Measurements from ENCODE around the gene GAS2. TPM values are rescaled to one million over a fixed set of nuclear protein-coding genes. Genes with fewer than 3 reads are reported as not detected.

Gene GAS2
- total RNA-seq, 2 donors from 2014 or later: 0.95 TPM; not detected in 1

DNA sequence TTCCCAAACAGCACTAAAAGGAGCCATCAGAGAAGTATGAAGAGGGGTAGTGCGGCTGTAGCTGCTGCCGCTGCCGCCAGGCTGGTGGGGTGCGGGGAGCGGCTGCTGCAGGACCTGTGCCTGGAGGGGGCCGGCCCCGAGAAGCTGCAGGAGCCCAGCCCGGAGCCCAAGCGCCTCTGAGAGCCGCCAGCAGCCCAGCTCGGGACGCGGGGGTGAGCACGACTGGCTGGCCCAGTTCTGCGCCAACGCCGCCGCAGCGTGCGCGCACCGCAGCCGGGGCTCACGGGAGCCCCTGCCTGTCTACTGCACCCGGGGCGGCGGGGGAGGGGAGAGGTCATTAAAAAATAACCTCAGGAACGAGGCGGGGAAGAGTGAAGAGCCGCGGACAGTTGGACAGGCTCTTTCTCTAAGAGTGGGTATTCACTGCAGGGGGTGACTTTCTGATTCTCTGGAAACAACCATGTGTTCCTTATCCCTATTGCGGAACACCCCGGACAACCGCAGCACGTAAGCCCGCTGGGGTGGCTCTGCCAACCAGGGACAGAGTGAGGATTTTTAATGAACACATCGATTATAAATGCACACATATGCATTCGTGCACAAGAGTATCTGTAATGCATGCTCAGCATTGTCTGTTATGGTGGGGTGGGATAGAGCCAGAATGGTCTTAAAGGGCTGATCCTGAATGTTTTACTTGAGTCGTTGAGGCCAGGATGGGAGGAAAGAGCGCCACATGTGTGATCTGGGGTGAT lies 453 bp downstream of the GAS2 start:
- Histone ChIP-seq H3K27ac (no peak overlapping the region), H3K36me3 (no peaks in the 10 kb centered on the region), H3K9me3 (no peaks in the 10 kb centered on the region), H3K4me3 (peak overlapping the region; percentile 61), H3K4me1 (ENCODE audit: control insufficient read depth in 1 of 2, low read depth in 2 of 2) (peaks cover 4 to 14% of the 10 kb centered on the region in 2 donors), H3K27me3 (replicated peaks; ENCODE audit: insufficient read depth) (peaks cover 7% of the 10 kb centered on the region)
- TF ChIP-seq, protein P1, sequence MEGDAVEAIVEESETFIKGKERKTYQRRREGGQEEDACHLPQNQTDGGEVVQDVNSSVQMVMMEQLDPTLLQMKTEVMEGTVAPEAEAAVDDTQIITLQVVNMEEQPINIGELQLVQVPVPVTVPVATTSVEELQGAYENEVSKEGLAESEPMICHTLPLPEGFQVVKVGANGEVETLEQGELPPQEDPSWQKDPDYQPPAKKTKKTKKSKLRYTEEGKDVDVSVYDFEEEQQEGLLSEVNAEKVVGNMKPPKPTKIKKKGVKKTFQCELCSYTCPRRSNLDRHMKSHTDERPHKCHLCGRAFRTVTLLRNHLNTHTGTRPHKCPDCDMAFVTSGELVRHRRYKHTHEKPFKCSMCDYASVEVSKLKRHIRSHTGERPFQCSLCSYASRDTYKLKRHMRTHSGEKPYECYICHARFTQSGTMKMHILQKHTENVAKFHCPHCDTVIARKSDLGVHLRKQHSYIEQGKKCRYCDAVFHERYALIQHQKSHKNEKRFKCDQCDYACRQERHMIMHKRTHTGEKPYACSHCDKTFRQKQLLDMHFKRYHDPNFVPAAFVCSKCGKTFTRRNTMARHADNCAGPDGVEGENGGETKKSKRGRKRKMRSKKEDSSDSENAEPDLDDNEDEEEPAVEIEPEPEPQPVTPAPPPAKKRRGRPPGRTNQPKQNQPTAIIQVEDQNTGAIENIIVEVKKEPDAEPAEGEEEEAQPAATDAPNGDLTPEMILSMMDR (IDR thresholded peaks at IDR 0.05): no peak
- DNase-seq (ENCODE audit: low spot score): no peak
- ATAC-seq (ENCODE audit: insufficient number of reproducible peaks, low FRiP score, low read depth): no peak

DNA sequence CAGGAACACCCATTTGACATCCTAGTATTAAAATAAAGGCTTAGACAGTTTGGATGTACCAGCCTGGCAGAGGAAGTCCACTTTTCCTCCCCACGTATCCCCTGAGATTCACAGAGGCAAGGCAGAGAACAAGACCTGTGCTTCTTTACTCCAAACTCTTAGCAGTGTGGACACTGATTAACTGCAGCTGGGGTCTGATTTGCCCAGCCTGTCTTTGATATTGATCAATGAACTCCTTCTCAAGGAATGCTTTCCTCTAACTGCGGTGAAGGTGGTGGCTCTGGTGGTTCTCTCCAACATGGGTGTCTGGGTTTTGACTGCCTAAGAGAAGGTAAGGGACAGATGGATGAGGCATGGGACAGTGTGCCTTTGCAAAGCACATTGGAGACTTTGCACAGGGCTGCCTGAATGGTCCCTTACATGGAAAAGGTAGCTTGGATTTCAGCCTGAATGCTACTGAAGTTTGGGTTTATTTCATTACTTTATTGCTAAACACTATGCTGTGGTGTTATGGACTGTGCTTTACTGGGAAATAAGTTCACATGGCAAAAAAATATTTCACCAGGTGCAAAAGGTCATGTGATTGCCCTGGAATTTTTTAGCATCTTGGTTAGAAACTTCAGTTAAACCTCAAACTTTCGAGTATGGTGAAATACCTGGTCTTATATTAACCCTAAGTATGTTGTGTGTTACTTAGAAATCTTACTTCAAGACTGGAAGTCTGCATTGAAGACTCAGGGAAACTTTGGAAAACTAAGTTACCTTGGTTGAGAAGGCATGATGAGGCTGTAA lies 1.8 kb downstream of the GAS2 start:
- H3K27me3 ChIP-seq (replicated peaks; ENCODE audit: insufficient read depth): peaks cover 7% of the 10 kb centered on the region
- ATAC-seq (ENCODE audit: insufficient number of reproducible peaks, low FRiP score, low read depth) (no peak), DNase-seq (ENCODE audit: low spot score) (no peak)
- no peak overlapping the region for H3K27ac ChIP-seq
- H3K4me3 ChIP-seq: no peak overlapping the region
- H3K36me3 ChIP-seq: no peaks in the 10 kb centered on the region
- peaks cover 4 to 14% of the 10 kb centered on the region in 2 donors for H3K4me1 ChIP-seq (ENCODE audit: control insufficient read depth in 1 of 2, low read depth in 2 of 2)
- no peaks in the 10 kb centered on the region for H3K9me3 ChIP-seq
- TF ChIP-seq, protein P1 (IDR thresholded peaks at IDR 0.05): no peak

DNA sequence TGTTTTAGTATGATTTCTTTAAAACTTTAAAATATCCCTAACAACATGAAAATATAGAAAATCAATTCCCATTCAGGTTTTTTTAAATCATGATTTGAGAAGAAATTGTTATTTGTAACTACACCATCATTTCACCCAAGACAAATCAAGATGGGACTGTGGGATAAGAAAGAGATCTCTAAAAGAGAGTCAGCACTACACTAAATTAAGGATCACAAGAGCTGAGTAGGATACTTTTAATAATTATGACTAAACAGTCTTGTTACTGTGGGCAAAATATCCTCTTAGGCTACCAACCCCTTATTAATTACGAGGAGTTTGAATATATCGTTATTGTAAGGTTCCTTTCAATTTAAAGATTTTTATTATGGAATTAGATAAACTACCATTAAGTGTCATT lies 3.0 kb downstream of the GAS2 start:
- no peak for DNase-seq (ENCODE audit: low spot score)
- H3K36me3 ChIP-seq: no peaks in the 10 kb centered on the region
- no peak overlapping the region for H3K27ac ChIP-seq
- H3K27me3 ChIP-seq (replicated peaks; ENCODE audit: insufficient read depth): peaks cover 7% of the 10 kb centered on the region
- no peak overlapping the region for H3K4me3 ChIP-seq
- TF ChIP-seq, protein P1 (IDR thresholded peaks at IDR 0.05): no peak
- peaks cover 4 to 14% of the 10 kb centered on the region in 2 donors for H3K4me1 ChIP-seq (ENCODE audit: control insufficient read depth in 1 of 2, low read depth in 2 of 2)
- no peaks in the 10 kb centered on the region for H3K9me3 ChIP-seq
- no peak for ATAC-seq (ENCODE audit: insufficient number of reproducible peaks, low FRiP score, low read depth)

DNA sequence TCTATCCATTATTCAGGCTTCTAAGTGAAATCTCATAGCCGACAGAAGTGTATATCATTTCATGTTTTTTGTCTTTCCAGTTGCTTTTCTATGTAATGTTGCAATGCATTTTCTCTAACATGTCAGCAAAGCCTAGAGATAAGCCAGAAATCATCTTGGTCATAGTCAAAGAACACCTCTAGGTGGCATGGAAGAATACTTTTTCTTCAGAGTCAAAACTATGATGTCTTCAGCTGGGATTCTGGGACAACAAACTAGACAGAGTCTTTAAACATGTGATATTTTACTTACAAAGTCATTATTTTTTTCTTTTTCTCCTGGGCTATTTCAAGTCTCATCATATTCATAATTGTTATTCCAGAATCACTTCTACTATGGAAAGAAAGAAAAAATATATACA lies 4.4 kb downstream of the GAS2 start:
- TF ChIP-seq, protein P1 (IDR thresholded peaks at IDR 0.05): no peak

DNA sequence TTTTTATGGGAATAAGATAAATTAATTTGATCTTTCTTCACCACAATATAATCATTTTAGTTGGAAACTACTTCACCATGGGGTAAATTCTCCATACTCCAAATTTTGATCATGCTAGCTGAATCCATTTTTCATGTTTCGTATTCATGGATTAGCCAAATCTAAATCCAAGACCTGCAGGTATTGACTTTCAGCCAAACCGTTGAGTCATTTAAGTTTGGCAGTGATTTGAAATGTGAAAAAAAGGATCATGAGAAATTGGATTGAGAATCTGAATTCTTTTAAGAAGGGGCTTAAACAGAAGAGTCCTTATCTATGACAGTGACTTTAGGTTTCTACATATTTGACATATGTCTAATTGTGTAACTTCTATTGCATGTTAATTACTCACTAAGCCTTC lies 5.3 kb downstream of the GAS2 start:
- no peaks in the 10 kb centered on the region for H3K27me3 ChIP-seq (replicated peaks; ENCODE audit: insufficient read depth)
- H3K4me1 ChIP-seq (ENCODE audit: control insufficient read depth in 1 of 2, low read depth in 2 of 2): peaks cover 0 to 5% of the 10 kb centered on the region in 2 donors
- H3K36me3 ChIP-seq: no peaks in the 10 kb centered on the region
- H3K4me3 ChIP-seq: no peak overlapping the region
- DNase-seq (ENCODE audit: low spot score): no peak
- TF ChIP-seq, protein P1 (IDR thresholded peaks at IDR 0.05): no peak
- ATAC-seq (ENCODE audit: insufficient number of reproducible peaks, low FRiP score, low read depth): no peak
- no peak overlapping the region for H3K27ac ChIP-seq
- no peaks in the 10 kb centered on the region for H3K9me3 ChIP-seq

More for the DNA sequence above, 4.4 kb downstream of the GAS2 start:
- peaks cover 3% of the 10 kb centered on the region for H3K27me3 ChIP-seq (replicated peaks; ENCODE audit: insufficient read depth)
- H3K4me1 ChIP-seq (ENCODE audit: control insufficient read depth in 1 of 2, low read depth in 2 of 2): peaks cover 4 to 14% of the 10 kb centered on the region in 2 donors
- H3K27ac ChIP-seq: no peak overlapping the region
- DNase-seq (ENCODE audit: low spot score): no peak
- H3K9me3 ChIP-seq: no peaks in the 10 kb centered on the region
- no peak for ATAC-seq (ENCODE audit: insufficient number of reproducible peaks, low FRiP score, low read depth)
- no peaks in the 10 kb centered on the region for H3K36me3 ChIP-seq
- no peak overlapping the region for H3K4me3 ChIP-seq
